Measurements from ENCODE around the gene TRERF1. TPM values are rescaled to one million over a fixed set of nuclear protein-coding genes. Genes with fewer than 3 reads are reported as not detected.

The TRERF1 gene
- total and polyA plus RNA-seq, 2 of the 4 experiments (the other 2 are of a cell fraction), result 6.3 to 9.9 TPM

GRCh38 chr6:42222448-42222847 is 229.3 kb downstream of the TRERF1 start:
- Histone ChIP-seq H4K91ac (ENCODE audit: insufficient read depth, low read depth, low read length) (no peak overlapping the region; the same call in 1 of the 2 replicates), H2BK20ac (ENCODE audit: low read depth, low read length) (no peak overlapping the region; the same call in 1 of the 2 replicates), H3K14ac (replicated peaks; ENCODE audit: low read depth, low read length) (no peak overlapping the region), H3K56ac (ENCODE audit: extremely low read depth, insufficient read depth, low read length) (no peak overlapping the region), H3K9me3 (ENCODE audit: control insufficient read depth, insufficient read depth, low read length) (no peaks in the 10 kb centered on the region), H3K79me1 (ENCODE audit: low read depth in 1 of 2, low read length in 2 of 2) (peaks cover 0 to 7% of the 10 kb centered on the region in 2 experiments; a peak in 2 of 4 replicates), H2BK15ac (ENCODE audit: low read depth, low read length) (no peak overlapping the region), H4K5ac (ENCODE audit: low read depth, low read length) (no peak overlapping the region), H3K18ac (ENCODE audit: low read depth, low read length) (no peak overlapping the region), H4K20me1 (ENCODE audit: insufficient read depth, low read length) (no peaks in the 10 kb centered on the region), H2AFZ (replicated peaks; ENCODE audit: low read length, poor library complexity) (no peak overlapping the region), H2BK120ac (ENCODE audit: low read depth, low read length) (no peak overlapping the region), H2AK5ac (ENCODE audit: low read depth, low read length) (peak overlapping the region; percentile 71), H3K4me1 (ENCODE audit: control insufficient read depth, insufficient read depth, low read length) (peaks cover 11% of the 10 kb centered on the region), H3K23ac (ENCODE audit: low read depth, low read length) (no peak overlapping the region), H2AK9ac (replicated peaks; ENCODE audit: low read depth, low read length, poor library complexity) (no peak overlapping the region), H2BK5ac (ENCODE audit: low read depth, low read length, poor library complexity, severe bottlenecking) (peak overlapping the region; percentile 5), H3K4ac (ENCODE audit: low read depth, low read length) (no peak overlapping the region), H4K8ac (ENCODE audit: low read depth in 2 of 2, low read length in 2 of 2) (no peak overlapping the region), H3K36me3 (ENCODE audit: control insufficient read depth, insufficient read depth, low read length) (no peaks in the 10 kb centered on the region), H3K4me3 (ENCODE audit: insufficient read depth, low read depth, low read length) (no peak overlapping the region), H3K4me2 (ENCODE audit: low read depth, low read length) (no peak overlapping the region), H3K27me3 (ENCODE audit: control insufficient read depth, insufficient read depth, low read length) (no peaks in the 10 kb centered on the region), H3K9me1 (ENCODE audit: insufficient read depth, low read length) (peaks cover 15% of the 10 kb centered on the region), H3K27ac (ENCODE audit: insufficient read depth, low read length) (no peak overlapping the region), H3K9ac (ENCODE audit: low read depth, low read length) (no peak overlapping the region)
- ChIA-PET CTCF (no interaction called here), POLR2A (ENCODE audit: unreplicated experiment) (no interaction called here)
- in situ Hi-C loops (cut with MboI; ENCODE audit: low sequenced_read_pairs), result no loop called here
- peak; percentile 23 for DNase-seq
- BruUV-seq (replicated peaks), result no TSS peak
- intact Hi-C loops (cut with micrococcal nuclease), result loop anchor here (10.0 kb wide), 1 partner anchor 112 kb away; no protein-coding TSS in a partner anchor
- TF ChIP-seq RCOR1 (IDR thresholded peaks at IDR 0.05; ENCODE audit: insufficient replicate concordance, low read length) (no peak), RAD21 (IDR thresholded peaks at IDR 0.05; ENCODE audit: low read length) (no peak)
- no CpG with 5 or more reads among the region's 7 CpGs for WGBS, 2 experiments (ENCODE audit: extremely low coverage in 2 of 2, insufficient read length in 1 of 2)
- ATAC-seq (ENCODE audit: low read depth), result no peak
- dilution Hi-C loops (cut with HindIII; ENCODE audit: low sequenced_read_pairs, unreplicated experiment), result no loop called here

Measured in IMR-90 (cell line).